IPS-15b (cell line): ENCODE data around the gene TRIM46.
"Not testable (repeated sequence)": the region's sequence is repeated elsewhere in the genome, so short reads cannot be mapped to it uniquely, and the experiment has no call there.

Source experiments
- H3K27me3 ChIP-seq: one replicate; pipeline ENCODE4 v1.6.1; 2013; ENCODE audit warnings: low read length; ENCODE audit not compliant: control insufficient read depth, insufficient read depth
- H3K36me3 ChIP-seq: one replicate; pipeline ENCODE4 v1.6.1; 2013; ENCODE audit warnings: low read length; ENCODE audit not compliant: control insufficient read depth, insufficient read depth
- H3K4me1 ChIP-seq: one replicate; pipeline ENCODE4 v1.6.1; 2013; ENCODE audit warnings: mild to moderate bottlenecking, low read length; ENCODE audit not compliant: control insufficient read depth, insufficient read depth
- H3K4me3 ChIP-seq: one replicate; pipeline ENCODE4 v1.5.1; 2013; ENCODE audit warnings: low read depth, low read length
- H3K9ac ChIP-seq: one replicate; pipeline ENCODE4 v1.6.1; 2013; ENCODE audit warnings: low read depth, mild to moderate bottlenecking, low read length
- H3K9me3 ChIP-seq: one replicate; pipeline ENCODE4 v1.6.1; 2013; ENCODE audit warnings: mild to moderate bottlenecking, low read length; ENCODE audit not compliant: control insufficient read depth, insufficient read depth

TRIM46 gene

GRCh38 chr1:155186067-155186793 lies 12.6 kb downstream of the TRIM46 start:
- H3K36me3 ChIP-seq: peaks cover 10% of the 10 kb centered on the region
- H3K9me3 ChIP-seq: no peaks in the 10 kb centered on the region
- H3K4me3 ChIP-seq: no peak overlapping the region
- H3K27me3 ChIP-seq: no peaks in the 10 kb centered on the region
- peaks cover 10% of the 10 kb centered on the region for H3K4me1 ChIP-seq
- no peak overlapping the region for H3K9ac ChIP-seq

- Histone ChIP-seq H3K9ac (no peak overlapping the region), H3K4me1 (peaks cover 10% of the 10 kb centered on the region), H3K36me3 (peaks cover 10% of the 10 kb centered on the region), H3K9me3 (no peaks in the 10 kb centered on the region), H3K27me3 (no peaks in the 10 kb centered on the region), H3K4me3 (no peak overlapping the region)
Observed at GRCh38 chr1:155186794-155187455, 13.3 kb downstream of the TRIM46 start.

DNA sequence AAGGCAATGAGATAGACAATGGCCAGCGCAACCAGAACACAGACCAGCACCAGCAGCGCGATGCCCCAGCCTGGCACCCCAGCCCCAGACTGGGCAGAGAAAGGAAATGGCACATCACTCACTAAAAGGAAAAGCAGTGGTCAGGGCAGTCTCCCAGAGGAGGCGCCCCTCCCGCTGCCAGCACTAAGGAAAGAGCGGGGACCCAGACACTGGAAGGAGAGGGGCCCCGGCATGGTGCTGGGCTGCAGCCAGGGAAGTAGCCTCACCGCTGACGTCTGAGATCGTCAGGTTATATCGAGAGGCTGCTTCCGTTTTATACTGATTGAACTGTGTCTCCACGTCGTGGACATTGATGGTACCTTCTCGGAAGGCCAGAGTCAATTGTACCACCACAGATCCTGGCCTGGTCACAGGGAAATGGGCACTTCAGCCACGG lies 13.8 kb downstream of the TRIM46 start:
- H3K36me3 ChIP-seq: peaks cover 10% of the 10 kb centered on the region
- no peak overlapping the region for H3K4me3 ChIP-seq
- H3K9ac ChIP-seq: no peak overlapping the region
- H3K27me3 ChIP-seq: no peaks in the 10 kb centered on the region
- H3K9me3 ChIP-seq: no peaks in the 10 kb centered on the region
- peaks cover 12% of the 10 kb centered on the region for H3K4me1 ChIP-seq

DNA sequence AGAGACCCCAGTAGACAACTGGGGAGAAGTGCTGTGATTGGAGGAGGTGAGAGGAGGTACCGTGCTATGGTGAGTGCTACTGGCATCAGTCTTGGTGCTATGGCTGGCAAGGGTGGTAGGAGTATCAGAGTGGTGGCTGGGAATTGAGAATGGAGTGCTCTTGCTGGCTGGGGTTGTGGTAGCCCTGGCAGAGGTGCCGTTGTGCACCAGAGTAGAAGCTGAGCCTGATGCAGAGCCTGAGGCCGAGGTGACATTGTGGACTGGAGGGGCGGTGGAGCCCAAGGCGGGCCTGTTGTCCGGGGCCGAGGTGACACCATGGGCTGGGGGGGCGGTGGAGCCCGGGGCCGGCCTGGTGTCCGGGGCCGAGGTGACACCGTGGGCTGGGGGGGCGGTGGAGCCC lies 14.6 kb downstream of the TRIM46 start:
- Histone ChIP-seq H3K9me3 (no peaks in the 10 kb centered on the region), H3K4me3 (no peak overlapping the region), H3K4me1 (peaks cover 14% of the 10 kb centered on the region), H3K9ac (no peak overlapping the region), H3K27me3 (no peaks in the 10 kb centered on the region), H3K36me3 (peaks cover 10% of the 10 kb centered on the region)

- peaks cover 14% of the 10 kb centered on the region for H3K4me1 ChIP-seq
- not testable (repeated sequence) for H3K27me3 ChIP-seq, H3K9me3 ChIP-seq, H3K4me3 ChIP-seq, H3K36me3 ChIP-seq, H3K9ac ChIP-seq
Observed at GRCh38 chr1:155189926-155190325, 16.3 kb downstream of the TRIM46 start.

- Histone ChIP-seq H3K27me3 (no peaks in the 10 kb centered on the region), H3K4me3 (no peak overlapping the region), H3K4me1 (peaks cover 9% of the 10 kb centered on the region), H3K9me3 (no peaks in the 10 kb centered on the region), H3K36me3 (peaks cover 6% of the 10 kb centered on the region), H3K9ac (no peak overlapping the region)
Observed at GRCh38 chr1:155191904-155192303, 18.3 kb downstream of the TRIM46 start.

GRCh38 chr1:155192346-155193274 lies 19.0 kb downstream of the TRIM46 start:
- Histone ChIP-seq H3K9ac (no peak overlapping the region), H3K36me3 (peaks cover 13% of the 10 kb centered on the region), H3K4me1 (peaks cover 13% of the 10 kb centered on the region), H3K27me3 (no peaks in the 10 kb centered on the region), H3K9me3 (no peaks in the 10 kb centered on the region), H3K4me3 (peak overlapping the region; percentile 99)

DNA sequence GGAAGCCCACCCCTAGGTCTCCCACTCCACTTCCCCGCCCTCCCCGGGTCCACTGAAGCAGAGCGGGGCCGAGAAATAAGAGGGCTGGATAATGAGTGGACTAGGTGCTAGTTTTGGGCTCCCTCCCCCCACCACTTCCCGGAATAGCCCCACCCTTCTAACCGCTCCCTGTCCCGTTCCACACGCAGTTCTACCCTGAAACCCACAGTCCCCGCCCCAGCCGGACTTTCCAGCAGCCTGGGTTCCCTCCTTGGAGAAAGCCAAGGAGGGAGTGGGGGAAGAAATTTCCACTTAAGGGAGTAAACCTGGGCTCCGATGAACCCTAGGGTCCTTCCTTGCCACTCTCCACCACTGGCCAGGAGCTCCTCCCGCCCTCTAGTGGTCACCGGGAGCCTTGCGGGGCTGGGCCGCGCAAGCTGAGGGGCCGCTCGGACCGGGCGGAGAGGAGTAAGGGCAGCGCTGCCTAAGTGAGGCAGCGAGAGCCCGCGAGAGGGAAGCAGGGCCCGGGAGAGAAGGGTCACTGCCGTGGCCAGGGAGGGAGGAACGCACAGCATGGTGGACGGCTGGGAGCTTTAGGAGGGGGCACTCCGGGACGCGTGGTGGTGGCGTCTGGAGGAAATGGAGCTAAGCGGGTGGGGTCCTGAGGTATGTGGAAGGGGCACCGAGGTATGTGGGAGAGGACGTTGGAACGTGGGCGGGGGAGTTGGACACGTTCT lies 19.8 kb downstream of the TRIM46 start:
- Histone ChIP-seq H3K27me3 (no peaks in the 10 kb centered on the region), H3K9me3 (no peaks in the 10 kb centered on the region), H3K4me3 (peak overlapping the region; percentile 99), H3K4me1 (peaks cover 13% of the 10 kb centered on the region), H3K36me3 (peaks cover 21% of the 10 kb centered on the region), H3K9ac (peak overlapping the region; percentile 87)

- Histone ChIP-seq H3K4me1 (peaks cover 13% of the 10 kb centered on the region), H3K36me3 (peaks cover 25% of the 10 kb centered on the region), H3K4me3 (peak overlapping the region; percentile 99), H3K9ac (peak overlapping the region; percentile 87)
- not testable (repeated sequence) for H3K27me3 ChIP-seq, H3K9me3 ChIP-seq
Observed at GRCh38 chr1:155193991-155194240, 20.3 kb downstream of the TRIM46 start.

GRCh38 chr1:155195201-155196102 lies 21.8 kb downstream of the TRIM46 start:
- Histone ChIP-seq H3K9me3 (no peaks in the 10 kb centered on the region), H3K36me3 (peaks cover 35% of the 10 kb centered on the region), H3K4me3 (peak overlapping the region; percentile 99), H3K9ac (peak overlapping the region; percentile 79), H3K4me1 (peaks cover 13% of the 10 kb centered on the region), H3K27me3 (no peaks in the 10 kb centered on the region)
